ENCODE results near the gene ZNF512B.
A peak's percentile ranks its signal among the peaks of the same experiment; 100 is the strongest.
"Not testable (repeated sequence)": the region's sequence is repeated elsewhere in the genome, so short reads cannot be mapped to it uniquely, and the experiment has no call there.

ZNF512B gene

DNA sequence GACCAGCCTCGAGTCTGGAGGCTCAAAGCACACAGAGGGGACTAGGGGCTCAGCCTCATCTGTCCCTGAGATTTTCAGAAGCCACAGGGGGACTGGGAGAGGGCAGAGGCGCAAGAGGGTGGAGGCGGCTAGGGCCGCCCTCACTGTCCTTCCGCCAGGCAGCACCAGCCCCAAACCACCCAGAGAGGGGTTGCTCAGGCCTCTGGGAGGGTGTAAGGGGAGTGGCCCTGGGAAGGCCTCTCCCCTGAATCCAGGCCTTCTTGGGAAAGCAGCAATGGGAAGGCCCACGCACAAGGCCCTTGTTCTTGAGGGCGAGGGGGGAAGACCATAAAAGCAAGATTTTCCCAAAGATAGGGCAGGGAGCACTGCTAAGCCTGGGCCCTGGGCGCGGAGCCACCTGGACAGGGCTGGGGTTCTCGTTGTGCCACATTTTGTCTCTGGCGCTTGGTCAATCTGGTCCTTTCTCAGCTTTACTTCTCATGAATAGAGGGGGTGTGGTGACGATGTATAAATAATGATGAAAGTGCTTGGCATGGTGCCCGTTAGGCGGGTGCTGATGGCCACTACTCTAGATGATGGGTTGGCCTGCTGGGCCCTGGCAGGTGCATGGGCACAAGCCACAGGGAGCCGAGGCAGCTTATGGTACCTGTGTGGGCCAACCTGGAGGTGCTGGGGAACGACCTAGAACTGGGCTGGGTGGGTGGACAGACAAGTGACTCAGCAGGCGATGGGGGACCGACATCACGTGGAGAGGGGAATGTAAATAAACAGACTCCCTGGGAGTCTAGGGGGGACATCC is 4.9 kb upstream of the ZNF512B start:
- H3K27ac ChIP-seq, result no peak overlapping the region
- H3K4me3 ChIP-seq (ENCODE audit: low read depth in 1 of 2, low read length in 1 of 2), result no peak overlapping the region
- H3K27me3 ChIP-seq, result peaks cover 25% of the 10 kb centered on the region
- no peaks in the 10 kb centered on the region for H3K36me3 ChIP-seq
- peaks cover 14 to 26% of the 10 kb centered on the region in 2 experiments for H3K4me1 ChIP-seq (ENCODE audit: control insufficient read depth in 1 of 2, insufficient read depth in 1 of 2, low read depth in 1 of 2, low read length in 1 of 2)
- no peak for TF ChIP-seq CTCF (IDR thresholded peaks at IDR 0.05)
- H3K9me3 ChIP-seq, result no peaks in the 10 kb centered on the region

DNA sequence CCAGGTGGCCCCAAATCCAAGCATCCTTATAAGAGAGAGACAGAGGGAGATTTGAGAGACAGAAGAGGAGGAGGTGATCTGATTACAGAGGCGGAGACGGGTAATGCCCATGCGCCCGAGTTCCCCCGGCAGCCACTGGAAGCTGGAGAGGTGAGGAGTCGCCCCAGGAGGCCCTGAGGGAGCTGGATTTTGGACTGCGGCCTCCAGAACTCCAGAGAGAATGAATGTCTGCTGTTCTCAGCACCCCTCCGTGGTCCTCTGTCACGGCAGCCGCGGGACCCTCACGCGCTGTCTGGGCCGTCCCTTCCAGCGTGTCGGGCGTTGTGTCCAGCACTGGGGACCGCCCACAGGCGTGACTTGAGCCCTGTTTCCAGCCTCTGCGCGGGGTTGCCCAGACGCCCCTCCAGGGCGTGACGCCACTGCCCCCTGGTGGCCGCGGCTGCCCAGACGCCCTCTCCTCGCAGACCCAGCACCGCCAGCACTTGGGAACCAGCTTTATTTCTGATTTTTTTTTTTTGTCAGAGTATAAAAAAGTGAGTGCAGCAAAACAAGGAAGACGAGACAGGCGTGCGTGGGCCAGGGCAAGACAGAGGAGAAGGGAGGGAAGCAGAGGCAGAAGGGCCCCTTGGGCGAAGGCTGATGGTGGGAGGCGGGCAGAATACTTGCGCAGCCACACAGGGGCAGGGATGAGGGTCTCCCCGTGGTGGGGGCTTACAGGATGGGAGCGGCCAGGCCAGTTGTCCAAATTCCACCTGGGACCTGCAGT is 4.1 kb upstream of the ZNF512B start:
- peaks cover 13 to 25% of the 10 kb centered on the region in 2 experiments for H3K4me1 ChIP-seq (ENCODE audit: control insufficient read depth in 1 of 2, insufficient read depth in 1 of 2, low read depth in 1 of 2, low read length in 1 of 2)
- H3K4me3 ChIP-seq (ENCODE audit: low read depth in 1 of 2, low read length in 1 of 2), result no peak overlapping the region
- peaks cover 31% of the 10 kb centered on the region for H3K27me3 ChIP-seq
- no peaks in the 10 kb centered on the region for H3K36me3 ChIP-seq
- TF ChIP-seq CTCF (IDR thresholded peaks at IDR 0.05), result peak; percentile 92
- H3K27ac ChIP-seq, result no peak overlapping the region
- no peaks in the 10 kb centered on the region for H3K9me3 ChIP-seq

- peaks cover 34% of the 10 kb centered on the region for H3K27me3 ChIP-seq
- no peaks in the 10 kb centered on the region for H3K36me3 ChIP-seq
- no peak for TF ChIP-seq CTCF (IDR thresholded peaks at IDR 0.05)
- no peak overlapping the region for H3K27ac ChIP-seq
- peaks cover 6 to 18% of the 10 kb centered on the region in 2 experiments for H3K4me1 ChIP-seq (ENCODE audit: control insufficient read depth in 1 of 2, insufficient read depth in 1 of 2, low read depth in 1 of 2, low read length in 1 of 2)
- no peaks in the 10 kb centered on the region for H3K9me3 ChIP-seq
- no peak overlapping the region for H3K4me3 ChIP-seq (ENCODE audit: low read depth in 1 of 2, low read length in 1 of 2)
These were observed 3.4 kb upstream of the ZNF512B start for GRCh38 chr20:63973160-63973479.

DNA sequence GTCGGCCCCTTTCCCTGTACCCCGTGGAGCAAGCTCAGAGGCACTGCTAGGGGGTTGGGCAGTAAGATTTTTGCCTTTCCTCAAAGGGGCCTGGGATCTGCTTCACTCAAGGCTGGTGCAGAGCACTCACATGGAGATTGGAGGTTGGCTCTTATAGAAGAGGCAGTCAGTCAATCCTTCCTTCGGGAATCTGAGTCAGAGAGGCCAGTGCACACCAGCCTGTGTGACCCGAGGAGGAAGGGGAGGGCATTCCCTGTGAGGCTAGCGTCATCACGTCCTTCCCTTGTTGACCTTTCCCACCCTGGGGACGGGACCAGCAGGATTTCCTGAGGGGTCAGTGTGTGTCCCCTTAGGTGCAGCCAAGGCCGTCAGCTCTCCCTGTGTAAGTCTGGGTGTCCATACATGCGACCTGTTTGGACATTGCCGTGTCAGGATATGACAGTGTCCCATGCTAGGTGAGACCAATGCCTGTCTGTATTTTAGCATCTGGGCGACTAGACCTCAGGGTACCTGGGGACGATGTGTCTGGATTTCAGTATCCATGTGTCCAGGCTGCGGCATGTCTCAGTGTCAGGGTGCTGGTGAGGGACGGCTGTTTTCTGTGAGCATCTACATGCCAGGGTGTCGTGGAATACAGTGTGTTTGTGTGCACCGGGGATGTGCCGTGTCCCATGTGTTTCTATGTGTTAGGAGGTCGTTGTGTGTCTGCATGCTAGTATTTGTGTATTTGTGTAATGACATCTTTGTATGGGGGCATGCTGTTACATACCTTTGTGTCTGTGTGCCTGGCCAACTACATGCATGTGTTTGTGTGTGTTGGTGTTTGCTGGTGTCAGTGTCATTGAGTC is 2.8 kb upstream of the ZNF512B start:
- no peak overlapping the region for H3K27ac ChIP-seq
- H3K4me1 ChIP-seq (ENCODE audit: control insufficient read depth in 1 of 2, insufficient read depth in 1 of 2, low read depth in 1 of 2, low read length in 1 of 2), result peaks cover 3 to 15% of the 10 kb centered on the region in 2 experiments
- H3K4me3 ChIP-seq (ENCODE audit: low read depth in 1 of 2, low read length in 1 of 2), result no peak overlapping the region
- peaks cover 34% of the 10 kb centered on the region for H3K27me3 ChIP-seq
- TF ChIP-seq CTCF (IDR thresholded peaks at IDR 0.05), result no peak
- H3K36me3 ChIP-seq, result no peaks in the 10 kb centered on the region
- H3K9me3 ChIP-seq, result no peaks in the 10 kb centered on the region

DNA sequence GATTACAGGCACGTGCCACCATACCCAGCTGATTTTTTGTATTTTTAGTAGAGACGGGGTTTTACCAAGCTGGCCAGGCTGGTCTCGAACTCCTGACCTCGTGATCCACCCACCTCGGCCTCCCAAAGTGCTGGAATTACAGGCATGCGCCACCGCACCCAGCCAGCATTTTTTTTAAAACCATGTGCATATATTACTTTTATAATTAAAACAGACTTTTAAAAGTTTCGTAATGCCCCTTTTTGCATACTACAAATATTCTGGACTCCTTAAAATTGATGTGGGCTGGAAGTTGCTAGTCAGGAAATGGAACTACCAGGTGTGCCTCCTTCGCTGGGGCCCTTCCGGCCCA is 2.2 kb upstream of the ZNF512B start:
- peaks cover 34% of the 10 kb centered on the region for H3K27me3 ChIP-seq
- H3K9me3 ChIP-seq; H3K4me3 ChIP-seq (ENCODE audit: low read depth in 1 of 2, low read length in 1 of 2); H3K36me3 ChIP-seq; H3K27ac ChIP-seq: not testable (repeated sequence)
- H3K4me1 ChIP-seq (ENCODE audit: control insufficient read depth in 1 of 2, insufficient read depth in 1 of 2, low read depth in 1 of 2, low read length in 1 of 2), result peaks cover 3 to 15% of the 10 kb centered on the region in 2 experiments
